CD4-positive, CD25-positive, alpha-beta regulatory T cell (primary cell): ENCODE data around the gene PTCH1. TPM values are rescaled to one million over a fixed set of nuclear protein-coding genes. Genes with fewer than 3 reads are reported as not detected.

Experiments used
- ATAC-seq, 2 donors: fragments of 150-1000 bp; cut with Tn5 transposase; one replicate each; pipeline ENCODE4 v1.10.0; 2021; ENCODE audit warnings: low read depth in 2 of 2, moderate number of reproducible peaks in 2 of 2, moderate library complexity in 1 of 2
- DNase-seq, 3 donors: peaks; one replicate each; pipeline versions ENCODE4 v3.0.0 to v3.0.0-alpha.2; 2012 to 2022; ENCODE audit warnings: mixed read lengths in 1 of 3
- H3K27ac ChIP-seq: one replicate; pipeline ENCODE4 v1.7.0; 2013; ENCODE audit warnings: mild to moderate bottlenecking, low read length; ENCODE audit not compliant: insufficient read depth, poor library complexity, severe bottlenecking
- H3K27me3 ChIP-seq: one replicate; pipeline ENCODE4 v1.7.0; 2013; ENCODE audit warnings: low read length; ENCODE audit not compliant: control insufficient read depth, insufficient read depth
- H3K36me3 ChIP-seq: one replicate; pipeline ENCODE4 v1.7.0; 2013; ENCODE audit warnings: mild to moderate bottlenecking, low read length, moderate library complexity; ENCODE audit not compliant: control insufficient read depth, insufficient read depth
- H3K4me1 ChIP-seq: 2 replicates; pipeline ENCODE4 v1.7.0; 2013; ENCODE audit warnings: mild to moderate bottlenecking, low read length; ENCODE audit not compliant: insufficient read depth, control insufficient read depth, poor library complexity, severe bottlenecking
- H3K4me3 ChIP-seq: one replicate; pipeline ENCODE4 v1.7.0; 2013; ENCODE audit warnings: low read depth, mild to moderate bottlenecking, low read length, moderate library complexity
- H3K9me3 ChIP-seq, 2 experiments: 1 replicate in 1 of 2; 2 replicates in 1 of 2; pipeline ENCODE4 v1.7.0; 2013; ENCODE audit warnings: low read length in 2 of 2, mild to moderate bottlenecking in 1 of 2, moderate library complexity in 1 of 2; ENCODE audit not compliant: control insufficient read depth in 2 of 2
- H3K27ac Mint-ChIP-seq, 3 donors: one replicate each; pipeline ENCODE4 v1.8.0; 2020 to 2022; ENCODE audit warnings: mild to moderate bottlenecking in 3 of 3, mixed read lengths in 3 of 3, moderate library complexity in 2 of 3
- H3K27me3 Mint-ChIP-seq: one replicate; pipeline ENCODE4 v1.8.0; 2022; ENCODE audit warnings: mild to moderate bottlenecking, mixed read lengths
- H3K36me3 Mint-ChIP-seq: one replicate; pipeline ENCODE4 v1.8.0; 2020; ENCODE audit warnings: mixed read lengths
- H3K4me1 Mint-ChIP-seq, 4 donors: one replicate each; pipeline ENCODE4 v1.8.0; 2020 to 2022; ENCODE audit warnings: mixed read lengths in 4 of 4, mild to moderate bottlenecking in 1 of 4
- H3K4me3 Mint-ChIP-seq, 4 donors: one replicate each; pipeline ENCODE4 v1.8.0; 2020 to 2022; ENCODE audit warnings: mild to moderate bottlenecking in 4 of 4, mixed read lengths in 4 of 4, moderate library complexity in 3 of 4
- H3K9me3 Mint-ChIP-seq, 7 donors: one replicate each; pipeline ENCODE4 v1.8.0; 2020 to 2022; ENCODE audit warnings: mixed read lengths in 7 of 7, mild to moderate bottlenecking in 3 of 7, moderate library complexity in 2 of 7
- polyA plus RNA-seq, 4 donors: library from polyadenylated mRNA; unstranded; fragments of 300-500 nt; fragmentation: Illumina TruSeq; gene quantifications; one replicate each; pipeline ENCODE4 v1.2.3, GENCODE V29; 2021
- total RNA-seq: library from RNA; stranded (reverse); gene quantifications from one replicate; pipeline ENCODE4 v1.2.3, GENCODE V29; 2022

PTCH1 gene
- total and polyA plus RNA-seq, 5 donors from 2014 or later, result 3.5 to 11.8 (median 8.1) TPM

DNA sequence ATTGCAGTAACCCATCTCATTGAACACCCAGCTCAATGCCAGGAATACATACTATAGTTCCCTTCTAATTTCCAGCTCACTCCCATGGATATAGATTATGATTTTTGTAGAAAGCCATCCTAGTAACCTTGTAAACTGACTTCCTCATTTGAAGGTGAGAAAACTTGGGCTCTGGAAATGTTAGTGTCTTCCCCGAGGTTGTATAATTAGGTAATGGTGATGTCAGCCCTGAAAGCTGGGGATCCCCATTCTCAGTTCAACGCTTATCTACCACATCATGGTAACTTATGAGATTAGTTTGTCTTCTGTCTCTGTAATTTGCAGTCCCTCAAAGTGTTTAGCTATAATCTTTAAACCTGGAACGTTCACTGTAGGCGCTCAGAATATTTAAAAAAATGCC, 34.6 kb upstream of the PTCH1 start:
- peaks cover 3% of the 10 kb centered on the region for H3K4me1 ChIP-seq
- no peak overlapping the region for H3K4me3 ChIP-seq
- H3K9me3 ChIP-seq, result no peaks in the 10 kb centered on the region
- ATAC-seq (no peak), DNase-seq (no peak)
- H3K27ac Mint-ChIP-seq, result no peak overlapping the region
- peaks cover 0 to 5% (median 0%) of the 10 kb centered on the region in 4 donors for H3K4me1 Mint-ChIP-seq
- no peaks in the 10 kb centered on the region for H3K36me3 Mint-ChIP-seq
- no peak overlapping the region for H3K4me3 Mint-ChIP-seq
- H3K36me3 ChIP-seq, result no peaks in the 10 kb centered on the region
- H3K27me3 Mint-ChIP-seq, result peaks cover 40% of the 10 kb centered on the region
- peaks cover 0 to 2% (median 0%) of the 10 kb centered on the region in 7 donors for H3K9me3 Mint-ChIP-seq
- peaks cover 3% of the 10 kb centered on the region for H3K27me3 ChIP-seq
- no peak overlapping the region for H3K27ac ChIP-seq

DNA sequence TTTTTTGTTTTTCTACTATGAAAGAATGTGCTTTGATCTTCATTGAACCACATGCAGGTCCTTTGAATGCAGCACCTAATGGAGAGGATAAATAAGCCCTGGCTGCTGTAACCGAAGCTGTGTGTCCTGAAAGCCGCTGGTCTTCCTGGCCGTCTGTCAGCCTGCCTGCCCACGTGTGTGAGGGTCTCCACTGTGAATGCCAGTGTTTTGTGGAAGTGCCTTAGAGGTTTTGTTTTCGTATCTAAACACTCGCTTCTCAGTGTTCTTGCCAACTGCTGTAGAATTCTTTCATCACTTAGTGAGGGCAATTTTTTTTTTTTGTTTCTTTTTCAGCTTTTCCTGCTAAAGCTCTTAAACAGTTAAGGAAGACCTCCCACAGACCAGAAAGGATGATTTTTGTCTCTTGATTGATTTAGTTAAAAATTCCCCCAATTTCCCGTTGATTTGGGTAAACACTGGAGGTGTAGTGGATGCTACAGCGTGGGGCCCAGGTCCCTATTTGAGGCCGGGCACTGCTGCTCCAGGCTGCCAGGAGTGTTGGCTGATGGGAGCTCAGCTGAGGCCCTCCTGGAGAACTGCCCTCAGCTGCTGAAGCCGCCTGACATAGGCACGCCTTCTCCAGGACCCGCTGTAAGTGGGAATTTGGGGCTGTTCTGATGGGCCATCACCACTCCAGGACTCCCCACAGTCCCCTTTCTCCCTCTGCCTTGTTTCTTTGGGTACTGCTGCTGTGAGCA, 29.2 kb upstream of the PTCH1 start:
- H3K27me3 Mint-ChIP-seq, result peaks cover 4% of the 10 kb centered on the region
- H3K27me3 ChIP-seq, result no peaks in the 10 kb centered on the region
- no peaks in the 10 kb centered on the region for H3K36me3 ChIP-seq
- H3K9me3 ChIP-seq, result no peaks in the 10 kb centered on the region
- peaks cover 4% of the 10 kb centered on the region for H3K36me3 Mint-ChIP-seq
- no peak for DNase-seq
- no peak for ATAC-seq
- H3K4me3 Mint-ChIP-seq, result no peak overlapping the region
- no peak overlapping the region for H3K4me3 ChIP-seq
- peaks cover 0 to 7% (median 0%) of the 10 kb centered on the region in 4 donors for H3K4me1 Mint-ChIP-seq
- H3K27ac Mint-ChIP-seq, result no peak overlapping the region
- peaks cover 0 to 3% (median 0%) of the 10 kb centered on the region in 7 donors for H3K9me3 Mint-ChIP-seq
- H3K27ac ChIP-seq, result no peak overlapping the region
- no peaks in the 10 kb centered on the region for H3K4me1 ChIP-seq

DNA sequence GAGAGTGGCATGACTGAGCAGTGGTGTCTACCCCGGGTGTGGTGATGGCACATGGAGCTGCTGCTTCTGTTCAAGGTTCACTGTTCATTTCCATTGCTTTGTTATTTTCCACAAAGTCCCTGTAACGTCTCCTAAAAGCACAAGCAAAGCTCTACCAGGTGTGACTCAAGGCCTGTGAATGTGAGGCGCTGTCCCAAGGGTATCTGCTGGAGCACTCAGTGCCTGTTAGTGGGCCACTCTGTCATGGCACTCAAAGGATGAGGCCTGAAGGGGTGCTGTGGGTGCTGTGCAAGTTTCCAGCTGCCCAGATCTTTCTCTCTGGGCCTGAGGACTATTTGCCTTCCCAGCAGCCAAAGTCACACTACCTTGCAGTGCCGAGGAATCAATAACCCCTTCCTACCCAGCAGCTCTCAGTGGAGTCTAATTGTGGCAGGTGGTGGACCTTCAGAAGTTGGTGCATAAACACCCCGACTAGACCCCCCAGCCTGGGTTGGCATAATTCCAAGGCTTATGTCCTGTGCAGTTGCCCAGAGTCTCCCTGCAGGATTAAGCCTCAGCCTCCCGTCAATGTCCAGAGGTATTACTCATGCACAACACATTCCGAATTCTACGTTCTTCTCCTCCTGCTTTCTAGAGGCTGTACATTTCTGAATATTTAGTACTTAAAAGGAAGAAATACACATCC, 17.4 kb upstream of the PTCH1 start:
- H3K27me3 Mint-ChIP-seq, result peaks cover 32% of the 10 kb centered on the region
- Histone ChIP-seq H3K27me3 (peaks cover 2% of the 10 kb centered on the region), H3K36me3 (no peaks in the 10 kb centered on the region), H3K9me3 (no peaks in the 10 kb centered on the region), H3K4me1 (no peaks in the 10 kb centered on the region), H3K27ac (no peak overlapping the region), H3K4me3 (no peak overlapping the region)
- ATAC-seq (no peak), DNase-seq (no peak)
- no peaks in the 10 kb centered on the region for H3K4me1 Mint-ChIP-seq
- peaks cover 0 to 1% (median 0%) of the 10 kb centered on the region in 7 donors for H3K9me3 Mint-ChIP-seq
- H3K27ac Mint-ChIP-seq, result no peak overlapping the region
- no peaks in the 10 kb centered on the region for H3K36me3 Mint-ChIP-seq
- H3K4me3 Mint-ChIP-seq, result no peak overlapping the region

DNA sequence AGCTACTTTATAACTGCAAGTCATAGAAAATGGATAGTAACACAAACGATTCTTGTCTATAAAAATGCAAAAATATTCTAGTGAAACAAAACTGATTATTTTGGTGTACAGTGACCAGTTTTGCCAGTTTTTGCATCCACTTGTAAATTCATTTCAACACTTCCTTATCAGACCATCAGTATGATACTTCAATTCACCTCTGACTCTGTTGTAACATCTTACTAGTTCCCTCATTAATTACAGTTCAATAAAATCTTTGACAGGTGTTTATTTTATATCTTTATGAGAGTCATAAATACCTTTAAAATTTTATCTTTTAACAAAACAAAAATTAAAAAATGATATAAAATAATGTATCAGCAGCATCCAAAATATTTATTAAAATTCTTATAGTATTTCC, 13.1 kb upstream of the PTCH1 start:
- H3K27me3 Mint-ChIP-seq, result peaks cover 38% of the 10 kb centered on the region
- Histone ChIP-seq H3K4me3 (no peak overlapping the region), H3K27ac (no peak overlapping the region), H3K9me3 (no peaks in the 10 kb centered on the region), H3K27me3 (peaks cover 7% of the 10 kb centered on the region), H3K36me3 (no peaks in the 10 kb centered on the region), H3K4me1 (no peaks in the 10 kb centered on the region)
- no peak overlapping the region for H3K27ac Mint-ChIP-seq
- DNase-seq (no peak), ATAC-seq (no peak)
- H3K9me3 Mint-ChIP-seq, result peaks cover 0 to 1% (median 0%) of the 10 kb centered on the region in 7 donors
- H3K4me1 Mint-ChIP-seq, result no peaks in the 10 kb centered on the region
- H3K36me3 Mint-ChIP-seq, result no peaks in the 10 kb centered on the region
- no peak overlapping the region for H3K4me3 Mint-ChIP-seq

DNA sequence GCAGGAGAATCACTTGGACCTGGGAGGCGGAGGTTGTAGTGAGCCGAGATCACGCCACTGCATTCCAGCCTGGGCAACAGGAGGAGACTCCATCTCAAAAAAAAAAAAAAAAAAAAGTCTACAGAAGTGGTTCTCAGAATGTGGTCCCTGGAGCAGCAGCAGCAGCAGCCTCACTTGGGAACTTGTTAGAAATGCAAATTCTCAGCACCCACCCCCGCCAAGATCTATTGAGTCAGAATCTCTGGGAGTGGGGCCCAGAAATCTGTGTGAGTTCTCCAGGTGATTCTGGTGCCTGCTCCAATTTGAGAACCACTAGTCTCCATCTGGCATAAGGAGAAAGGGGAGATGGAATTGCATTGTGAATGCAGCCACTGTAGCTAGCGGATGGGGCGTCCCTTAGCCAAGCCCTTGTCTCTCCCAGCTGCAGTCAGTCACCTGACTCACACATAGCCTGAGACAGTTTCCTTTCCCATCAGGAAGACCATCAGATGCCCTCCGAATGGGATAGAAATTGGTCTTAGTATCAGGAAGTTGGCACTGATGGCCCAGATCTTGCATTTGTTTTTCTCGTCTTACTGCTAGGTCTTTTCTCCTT, 12.2 kb upstream of the PTCH1 start:
- Mint-ChIP-seq H3K4me3 (no peak overlapping the region), H3K9me3 (peaks cover 0 to 1% (median 0%) of the 10 kb centered on the region in 7 donors), H3K27ac (no peak overlapping the region), H3K36me3 (no peaks in the 10 kb centered on the region), H3K27me3 (peaks cover 33% of the 10 kb centered on the region), H3K4me1 (no peaks in the 10 kb centered on the region)
- ATAC-seq (no peak), DNase-seq (no peak)
- Histone ChIP-seq H3K27ac (no peak overlapping the region), H3K4me1 (no peaks in the 10 kb centered on the region), H3K36me3 (no peaks in the 10 kb centered on the region), H3K9me3 (no peaks in the 10 kb centered on the region), H3K4me3 (no peak overlapping the region), H3K27me3 (peaks cover 7% of the 10 kb centered on the region)

DNA sequence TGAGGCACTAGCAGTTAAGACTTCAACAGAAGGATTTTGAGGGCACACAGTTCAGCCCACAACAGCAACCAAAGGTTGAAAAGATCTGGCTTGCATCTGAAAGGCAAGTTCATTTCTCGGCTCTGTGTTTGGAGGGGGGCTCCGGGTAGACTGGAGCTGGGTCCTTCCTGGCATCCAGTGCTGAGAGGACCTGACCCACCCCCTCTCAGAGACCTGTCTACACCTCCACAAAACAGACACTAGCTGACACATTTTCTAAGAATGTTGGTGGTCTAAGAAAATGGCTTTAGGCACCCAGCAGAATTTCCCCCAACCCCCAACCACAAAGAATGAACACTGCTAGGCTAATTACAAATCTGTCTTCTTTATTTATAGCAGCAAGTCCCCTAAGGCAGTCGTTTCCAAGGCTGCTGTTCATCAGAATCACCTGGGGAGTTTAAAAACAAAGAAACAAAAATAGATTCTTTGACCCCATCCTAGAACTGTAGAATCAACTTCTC, 6.2 kb upstream of the PTCH1 start:
- H3K27ac ChIP-seq, result no peak overlapping the region
- H3K27ac Mint-ChIP-seq, result no peak overlapping the region
- H3K27me3 Mint-ChIP-seq, result peaks cover 37% of the 10 kb centered on the region
- H3K4me3 Mint-ChIP-seq, result no peak overlapping the region
- no peaks in the 10 kb centered on the region for H3K4me1 Mint-ChIP-seq
- peaks cover 3 to 5% of the 10 kb centered on the region in 2 experiments for H3K9me3 ChIP-seq
- H3K9me3 Mint-ChIP-seq, result peaks cover 0 to 10% (median 2%) of the 10 kb centered on the region in 7 donors
- no peak for DNase-seq
- H3K4me3 ChIP-seq, result no peak overlapping the region
- peaks cover 8% of the 10 kb centered on the region for H3K27me3 ChIP-seq
- no peaks in the 10 kb centered on the region for H3K4me1 ChIP-seq
- ATAC-seq, result no peak
- H3K36me3 ChIP-seq, result no peaks in the 10 kb centered on the region
- peaks cover 4% of the 10 kb centered on the region for H3K36me3 Mint-ChIP-seq

DNA sequence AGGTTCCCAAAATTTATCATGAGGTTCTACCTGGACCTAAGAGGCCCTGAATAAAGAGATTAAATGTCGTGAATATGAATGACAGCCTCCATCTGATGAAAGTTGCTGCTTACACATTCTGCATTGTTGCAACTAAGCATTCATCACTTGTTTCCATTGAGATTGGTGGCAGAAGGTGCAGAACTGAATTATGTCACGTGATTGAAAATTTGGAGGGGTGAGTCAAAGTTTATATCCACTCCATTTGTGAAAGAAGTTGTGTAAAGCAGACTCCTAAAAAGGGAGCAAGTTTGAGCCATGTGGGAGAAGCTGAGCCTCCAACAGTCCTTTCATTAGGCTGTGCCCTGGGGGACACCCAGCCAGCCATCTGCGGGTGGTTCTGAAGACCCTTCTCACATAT, 4.9 kb upstream of the PTCH1 start:
- DNase-seq (no peak), ATAC-seq (no peak)
- peaks cover 0 to 10% (median 2%) of the 10 kb centered on the region in 7 donors for H3K9me3 Mint-ChIP-seq
- peaks cover 3 to 5% of the 10 kb centered on the region in 2 experiments for H3K9me3 ChIP-seq
- peaks cover 2% of the 10 kb centered on the region for H3K27me3 ChIP-seq
- peaks cover 0 to 6% (median under 1%) of the 10 kb centered on the region in 4 donors for H3K4me1 Mint-ChIP-seq
- H3K27ac ChIP-seq, result no peak overlapping the region
- H3K27ac Mint-ChIP-seq, result no peak overlapping the region
- no peak overlapping the region for H3K4me3 Mint-ChIP-seq
- peaks cover 6% of the 10 kb centered on the region for H3K4me1 ChIP-seq
- H3K36me3 Mint-ChIP-seq, result peaks cover 4% of the 10 kb centered on the region
- H3K27me3 Mint-ChIP-seq, result peaks cover 36% of the 10 kb centered on the region
- H3K4me3 ChIP-seq, result no peak overlapping the region
- H3K36me3 ChIP-seq, result no peaks in the 10 kb centered on the region
